Activated naive CD8-positive, alpha-beta T cell treated with anti-CD3 and anti-CD28 coated beads, Interleukin-2, amount 10 ng/mL, durations not matched to agents 7 days and 5 days (primary cell): ENCODE data around the gene LRCH4. TPM values are rescaled to one million over a fixed set of nuclear protein-coding genes. Genes with fewer than 3 reads are reported as not detected.
A peak's percentile ranks its signal among the peaks of the same experiment; 100 is the strongest.

Experiments
- ATAC-seq: fragments of 150-1000 bp; cut with Tn5 transposase; one replicate; pipeline ENCODE4 v1.10.0; 2021; ENCODE audit warnings: low read depth, moderate library complexity
- POLR2A ChIA-PET: fragments of 350-600 bp; sonication (Branson Sonifier 250); formaldehyde crosslinking; loops from one replicate; lab custom pipeline; 2021; ENCODE audit warnings: antibody characterized with exemption; lab: Charles Lee
- DNase-seq: peaks from one replicate; pipeline ENCODE4 v3.0.0; 2021
- H3K27ac Mint-ChIP-seq: one replicate; pipeline ENCODE4 v1.8.0; 2022; ENCODE audit warnings: mild to moderate bottlenecking, mixed read lengths
- H3K27me3 Mint-ChIP-seq: one replicate; pipeline ENCODE4 v1.8.0; 2022; ENCODE audit warnings: mild to moderate bottlenecking, moderate library complexity, mixed read lengths
- H3K36me3 Mint-ChIP-seq: one replicate; pipeline ENCODE4 v1.8.0; 2021; ENCODE audit warnings: mild to moderate bottlenecking, mixed read lengths
- H3K4me1 Mint-ChIP-seq: one replicate; pipeline ENCODE4 v1.8.0; 2021; ENCODE audit warnings: mixed read lengths
- H3K4me3 Mint-ChIP-seq: one replicate; pipeline ENCODE4 v1.8.0; 2022; ENCODE audit warnings: mild to moderate bottlenecking, moderate library complexity, mixed read lengths
- H3K9me3 Mint-ChIP-seq: one replicate; pipeline ENCODE4 v1.8.0; 2021; ENCODE audit warnings: mixed read lengths
- total RNA-seq, 2 experiments: library from RNA; stranded (reverse); gene quantifications; one replicate each; pipeline ENCODE4 v1.2.3, GENCODE V29; 2021

Gene LRCH4
- total RNA-seq, 2 experiments from 2014 or later: 239 to 258 TPM

DNA sequence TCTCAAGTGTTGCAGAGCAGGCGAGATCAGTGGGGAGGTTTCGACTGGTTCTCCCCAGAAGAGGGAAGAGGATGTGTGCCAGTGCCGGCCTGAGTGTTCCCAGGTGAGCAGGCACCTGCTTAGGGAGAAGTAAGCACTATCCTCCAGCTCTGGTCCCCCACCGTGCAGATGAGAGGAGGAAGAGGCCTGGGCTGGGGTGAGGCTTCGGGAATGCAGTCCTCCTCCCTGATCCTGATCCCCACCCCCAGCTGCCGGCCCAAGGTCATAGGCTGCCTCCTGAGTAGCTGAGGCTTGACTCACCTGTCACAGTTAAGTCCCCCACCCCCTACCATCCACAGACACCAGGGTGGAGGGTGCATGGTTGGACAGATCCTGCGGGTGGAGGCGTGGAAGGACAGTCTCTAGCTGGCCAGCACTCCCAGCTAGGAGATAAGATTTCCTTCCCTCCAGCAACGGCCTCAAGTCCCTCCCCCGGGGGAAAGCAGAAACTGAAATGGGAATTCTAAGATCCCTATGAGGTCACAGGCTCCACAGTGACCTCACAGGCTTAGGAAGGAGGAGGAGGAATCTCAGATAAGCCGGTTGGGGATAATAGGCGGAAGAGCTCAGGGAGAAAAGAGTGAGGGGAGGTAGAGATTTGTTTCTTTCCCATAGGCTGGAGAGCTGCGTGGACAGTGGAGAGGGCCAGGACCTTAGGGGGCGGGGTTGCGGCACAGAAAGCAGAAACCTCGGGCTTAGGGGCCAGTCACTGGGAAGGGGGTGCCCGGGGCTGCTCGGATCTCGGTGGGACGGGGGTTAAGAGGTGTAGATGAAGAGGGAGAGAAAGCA lies 1.0 kb downstream of the LRCH4 start:
- peaks cover 4% of the 10 kb centered on the region for H3K36me3 Mint-ChIP-seq
- peak overlapping the region; percentile 94 for H3K4me3 Mint-ChIP-seq
- peaks cover 27% of the 10 kb centered on the region for H3K4me1 Mint-ChIP-seq
- DNase-seq (peak; percentile 51), ATAC-seq (no peak)
- H3K27me3 Mint-ChIP-seq: peaks cover 6% of the 10 kb centered on the region
- POLR2A ChIA-PET: interaction anchor here (0.9 to 7.1 kb wide), 21 partner anchors 8 to 1176 kb away, joined by 3 to 89 read pairs (median 11); partner anchors contain the start of genes AGFG2, BUD31, GIGYF1 and GNB2
- H3K27ac Mint-ChIP-seq: peak overlapping the region; percentile 96
- H3K9me3 Mint-ChIP-seq: no peaks in the 10 kb centered on the region

DNA sequence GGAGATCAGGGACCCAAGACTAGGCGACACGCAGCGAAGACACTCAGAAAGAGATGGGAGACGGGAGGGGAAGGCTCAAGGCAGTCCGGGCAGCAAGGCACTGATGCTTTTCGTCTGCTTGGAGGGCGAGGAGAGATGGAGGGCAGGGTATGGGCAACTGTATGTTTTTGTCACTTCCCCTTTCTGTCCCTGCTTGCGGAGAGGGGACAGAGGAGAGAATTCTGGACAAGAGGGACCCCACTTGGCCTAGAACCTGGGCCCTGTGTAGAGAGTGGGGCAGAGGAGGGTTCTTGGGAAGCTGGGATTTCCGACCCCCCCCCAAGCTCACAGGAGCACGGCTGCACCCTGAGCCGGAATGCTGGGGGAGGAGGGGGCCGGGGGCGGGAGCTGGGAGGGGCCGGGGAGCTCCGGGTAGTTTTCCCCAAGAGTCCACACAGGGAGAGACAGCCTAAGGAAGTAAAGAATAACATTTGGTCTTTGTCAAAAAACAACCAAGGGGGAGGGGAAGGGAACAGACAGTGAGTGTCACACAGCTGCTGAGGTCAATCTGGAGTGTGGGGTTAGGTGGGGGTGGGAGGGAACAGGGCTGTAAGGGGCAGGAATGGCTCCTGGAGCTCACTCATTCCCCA lies 1.8 kb downstream of the LRCH4 start:
- Mint-ChIP-seq H3K27me3 (peaks cover under 1% of the 10 kb centered on the region), H3K4me1 (peaks cover 27% of the 10 kb centered on the region), H3K36me3 (peaks cover 4% of the 10 kb centered on the region), H3K27ac (peak overlapping the region; percentile 96), H3K9me3 (no peaks in the 10 kb centered on the region), H3K4me3 (peak overlapping the region; percentile 94)
- ATAC-seq (no peak), DNase-seq (no peak)
- POLR2A ChIA-PET: interaction anchor here (0.6 to 7.1 kb wide), 21 partner anchors 12 to 148 kb away, joined by 3 to 89 read pairs (median 5); partner anchors contain the start of genes AGFG2, GIGYF1, GNB2 and MOSPD3

DNA sequence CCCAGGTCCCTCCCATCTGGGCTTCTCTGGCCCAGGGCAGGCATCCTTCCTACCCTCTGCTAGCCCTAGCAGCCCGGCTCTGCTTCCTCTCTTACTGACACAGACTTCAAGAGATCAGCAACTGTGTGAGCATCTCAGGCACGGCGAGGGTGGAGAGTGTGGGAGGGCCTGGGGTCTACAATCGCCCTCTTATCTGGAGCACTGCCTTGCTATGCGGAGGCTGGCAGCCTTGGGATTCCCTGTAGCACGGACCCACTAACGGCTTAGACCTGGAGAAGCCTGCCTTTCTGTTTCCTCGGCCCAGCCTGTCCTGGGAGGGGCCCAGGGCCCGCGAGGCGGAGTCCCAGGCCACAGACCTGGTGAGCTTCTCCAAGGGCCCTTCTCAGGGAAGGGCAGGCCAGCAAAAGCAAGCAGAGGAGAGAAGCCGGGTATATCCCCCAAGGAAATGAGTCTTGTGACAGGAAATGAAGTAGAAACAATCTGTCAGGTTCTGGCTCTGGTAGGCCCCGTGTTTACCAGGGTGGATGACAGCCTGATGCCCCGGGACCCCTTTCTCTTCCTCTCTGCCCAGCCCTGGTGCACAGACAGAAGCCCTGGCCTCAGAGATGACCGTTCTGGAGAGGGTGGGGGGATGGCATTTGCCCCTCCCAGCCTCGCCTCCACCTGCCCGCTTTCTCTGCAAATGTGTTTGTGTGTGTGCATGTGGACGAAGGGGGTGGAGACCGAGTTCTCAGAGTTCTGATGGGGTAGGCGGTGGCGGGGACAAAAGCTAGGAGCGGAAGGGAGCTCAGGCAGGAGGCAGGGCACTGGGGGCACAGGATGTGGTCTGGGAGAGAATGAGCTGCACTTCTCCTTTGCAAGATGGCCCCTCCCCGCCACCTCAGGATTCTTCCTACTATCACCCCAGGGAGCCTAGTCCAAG lies 2.5 kb downstream of the LRCH4 start:
- Mint-ChIP-seq H3K36me3 (peaks cover 7% of the 10 kb centered on the region), H3K27ac (peak overlapping the region; percentile 96), H3K9me3 (no peaks in the 10 kb centered on the region), H3K4me3 (peak overlapping the region; percentile 94), H3K4me1 (peaks cover 24% of the 10 kb centered on the region), H3K27me3 (no peaks in the 10 kb centered on the region)
- ATAC-seq (peak; percentile 23), DNase-seq (peak; percentile 79)
- POLR2A ChIA-PET: interaction anchor here (0.5 to 7.1 kb wide), 21 partner anchors 11 to 284 kb away, joined by 3 to 89 read pairs (median 5); partner anchors contain the start of genes AGFG2, GIGYF1, GNB2 and MOSPD3

DNA sequence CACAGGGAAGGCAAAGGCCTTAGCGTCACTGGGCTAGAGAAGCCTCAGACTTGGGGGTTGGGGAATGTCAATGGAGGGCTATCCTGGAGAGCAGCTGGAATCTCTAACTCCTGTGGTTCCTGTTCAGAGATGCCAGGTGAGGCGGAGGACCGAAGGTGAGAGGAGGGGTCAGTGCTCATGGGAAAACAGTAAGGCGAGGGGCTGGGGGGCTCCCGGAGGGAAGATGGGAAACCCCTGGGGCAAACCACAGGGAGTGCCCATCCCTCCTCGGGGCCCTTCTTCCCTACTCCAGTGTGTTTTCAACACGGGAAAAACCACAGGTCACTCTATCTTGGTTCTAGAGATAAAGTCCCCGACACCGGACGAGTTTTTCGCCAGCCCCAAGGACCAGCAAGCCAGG lies 3.3 kb downstream of the LRCH4 start:
- H3K4me3 Mint-ChIP-seq: peak overlapping the region; percentile 94
- H3K9me3 Mint-ChIP-seq: no peaks in the 10 kb centered on the region
- peak overlapping the region; percentile 96 for H3K27ac Mint-ChIP-seq
- POLR2A ChIA-PET: interaction anchor here (0.5 to 7.1 kb wide), 10 partner anchors 11 to 284 kb away, joined by 3 to 89 read pairs (median 10); partner anchors contain the start of genes MEPCE, MOSPD3, PCOLCE and PPP1R35
- peaks cover 20% of the 10 kb centered on the region for H3K4me1 Mint-ChIP-seq
- H3K27me3 Mint-ChIP-seq: no peaks in the 10 kb centered on the region
- ATAC-seq: no peak
- peaks cover 7% of the 10 kb centered on the region for H3K36me3 Mint-ChIP-seq
- DNase-seq: no peak

DNA sequence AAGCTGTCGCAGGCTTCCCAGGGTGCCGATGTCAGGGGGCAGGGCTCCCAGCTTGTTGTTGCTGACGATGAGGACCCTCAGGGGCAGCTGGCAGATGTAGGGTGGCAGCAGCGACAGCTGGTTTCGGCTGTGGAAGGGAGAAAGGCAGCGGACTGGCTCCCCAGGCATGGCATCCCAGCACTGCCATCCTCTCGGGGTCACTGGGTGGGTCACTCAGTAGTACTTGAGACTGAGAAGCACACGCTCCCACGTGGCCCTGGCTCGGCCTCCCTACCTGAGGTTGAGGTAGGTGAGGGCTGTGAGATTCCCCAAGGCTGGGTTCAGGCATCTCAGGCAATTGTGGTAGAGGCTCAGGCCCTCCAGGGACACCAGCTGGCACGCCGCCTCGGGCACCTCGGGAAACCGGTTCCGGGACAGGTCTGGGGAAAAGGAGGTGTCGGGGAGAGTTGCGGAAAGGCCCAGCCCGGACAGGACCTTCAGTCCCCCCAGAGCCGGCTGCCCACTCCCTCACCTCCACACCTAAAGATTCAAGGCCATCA lies 3.8 kb downstream of the LRCH4 start:
- Mint-ChIP-seq H3K27me3 (no peaks in the 10 kb centered on the region), H3K36me3 (peaks cover 7% of the 10 kb centered on the region), H3K9me3 (no peaks in the 10 kb centered on the region), H3K4me3 (peak overlapping the region; percentile 94), H3K27ac (peak overlapping the region; percentile 96), H3K4me1 (peaks cover 19% of the 10 kb centered on the region)
- no peak for DNase-seq
- ATAC-seq: no peak
- POLR2A ChIA-PET: interaction anchor here (0.9 to 6.2 kb wide), 5 partner anchors 9 to 152 kb away, joined by 3 to 56 read pairs (median 4); partner anchors contain the start of genes MEPCE and PCOLCE

DNA sequence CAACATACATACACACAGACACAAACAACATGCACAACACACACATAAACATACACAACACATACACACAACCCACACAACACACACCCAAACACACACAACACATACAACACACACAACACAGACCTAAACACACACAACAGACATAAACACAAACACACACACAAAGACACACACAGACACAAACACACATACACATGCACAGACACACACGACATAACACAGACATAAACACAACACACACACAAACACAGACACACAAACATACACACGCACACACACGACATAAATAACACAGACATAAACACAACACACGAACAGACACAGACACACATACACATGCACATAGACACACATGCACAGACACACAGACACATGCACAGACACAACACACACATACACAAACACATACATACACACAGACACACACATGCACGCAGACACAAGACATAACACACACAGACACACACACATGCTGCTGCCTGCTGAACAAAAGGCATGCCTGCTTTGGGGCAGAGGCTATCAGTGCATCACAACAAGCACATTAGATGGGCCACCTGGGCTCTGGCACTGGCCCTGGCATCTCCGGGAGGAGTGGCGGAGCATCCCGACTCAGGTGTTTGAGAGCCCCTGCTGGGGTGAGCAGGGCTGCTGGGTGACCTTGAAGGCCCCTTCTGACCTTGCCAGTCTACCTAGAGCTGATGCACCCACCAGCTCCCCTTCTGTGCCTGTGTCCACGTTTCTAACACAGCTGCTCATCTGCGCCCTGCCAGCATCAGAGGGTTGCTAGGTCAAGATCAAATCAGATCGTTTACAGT lies 5.3 kb downstream of the LRCH4 start:
- H3K36me3 Mint-ChIP-seq: peaks cover 10% of the 10 kb centered on the region
- DNase-seq (no peak), ATAC-seq (no peak)
- H3K27ac Mint-ChIP-seq: no peak overlapping the region
- no peaks in the 10 kb centered on the region for H3K27me3 Mint-ChIP-seq
- H3K4me3 Mint-ChIP-seq: no peak overlapping the region
- no peaks in the 10 kb centered on the region for H3K9me3 Mint-ChIP-seq
- peaks cover 19% of the 10 kb centered on the region for H3K4me1 Mint-ChIP-seq
- POLR2A ChIA-PET: interaction anchor here (1.6 kb wide), 1 partner anchor 151 kb away, joined by 3 read pairs; the partner anchor contains the start of gene MEPCE

DNA sequence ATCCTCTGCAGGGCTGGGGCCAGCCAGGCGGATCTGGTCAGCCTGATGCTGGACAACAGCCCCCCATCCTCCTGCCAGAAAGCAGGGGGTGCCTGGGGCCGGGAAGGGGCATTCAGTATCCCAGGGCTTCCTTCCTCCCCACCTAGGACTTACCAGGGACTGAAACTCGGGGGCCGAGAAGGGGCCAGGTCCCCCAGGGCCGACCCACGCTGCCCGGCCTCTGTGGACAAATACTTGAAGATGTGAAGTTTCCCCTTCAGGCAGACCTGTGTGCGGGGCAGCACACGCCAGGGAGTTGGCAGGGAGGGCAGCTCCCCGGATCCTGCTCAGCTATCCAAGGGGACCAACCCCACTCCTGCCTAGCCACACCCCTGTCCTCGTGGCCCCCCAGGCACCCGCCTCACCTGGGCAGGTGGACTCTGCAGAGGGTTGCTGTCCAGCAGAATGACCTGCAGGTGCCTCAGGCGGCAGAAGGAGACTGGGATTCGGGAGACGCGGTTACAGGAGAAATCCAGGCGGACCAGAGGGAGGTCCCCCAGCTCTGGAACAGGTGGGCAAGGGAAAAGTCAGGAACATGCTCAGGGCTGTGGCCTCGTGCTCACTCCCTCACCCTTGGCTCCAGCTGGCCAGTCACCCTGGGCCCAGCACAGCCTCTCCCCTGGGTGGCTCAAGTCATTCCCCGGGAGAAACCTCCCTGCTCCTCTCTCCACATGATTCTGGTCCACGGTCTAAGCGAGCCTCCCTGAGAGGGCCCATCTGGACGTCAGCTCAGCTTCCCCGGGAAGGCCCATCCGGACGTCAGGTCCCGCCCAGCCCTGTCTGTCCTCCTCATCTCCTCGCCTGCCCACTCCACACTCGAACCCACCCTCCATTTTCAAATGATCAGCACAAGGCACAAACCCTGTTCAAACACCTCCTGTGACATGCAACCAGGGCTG lies 7.4 kb downstream of the LRCH4 start:
- no peaks in the 10 kb centered on the region for H3K9me3 Mint-ChIP-seq
- POLR2A ChIA-PET: interaction anchor here (1.2 kb wide), 1 partner anchor 128 kb away, joined by 3 read pairs; no protein-coding TSS in a partner anchor
- DNase-seq: no peak
- no peaks in the 10 kb centered on the region for H3K27me3 Mint-ChIP-seq
- peaks cover 7% of the 10 kb centered on the region for H3K4me1 Mint-ChIP-seq
- H3K27ac Mint-ChIP-seq: peak overlapping the region; percentile 51
- peaks cover 8% of the 10 kb centered on the region for H3K36me3 Mint-ChIP-seq
- H3K4me3 Mint-ChIP-seq: no peak overlapping the region
- no peak for ATAC-seq

DNA sequence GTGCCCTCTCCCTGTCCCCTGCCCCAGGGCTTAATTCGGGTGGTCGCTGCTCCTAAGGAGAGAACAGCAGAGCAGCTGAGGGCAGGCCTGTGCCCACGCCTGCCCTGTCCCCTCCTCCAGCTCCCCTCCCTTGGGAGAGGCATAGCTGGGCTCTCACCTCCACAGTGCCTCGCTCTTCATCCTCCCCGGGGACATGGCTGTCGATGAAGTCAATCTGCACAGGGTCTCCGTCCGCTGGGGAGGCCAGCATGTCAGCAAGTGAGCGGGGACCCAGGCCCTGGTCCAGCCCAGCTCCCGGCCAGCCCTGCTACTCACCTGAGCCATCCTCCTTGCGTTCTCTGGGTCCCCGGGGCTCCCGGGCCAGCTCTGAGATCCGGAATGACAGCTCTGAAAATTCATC lies 8.4 kb downstream of the LRCH4 start:
- ATAC-seq: no peak
- Mint-ChIP-seq H3K9me3 (no peaks in the 10 kb centered on the region), H3K27ac (no peak overlapping the region), H3K4me3 (no peak overlapping the region), H3K4me1 (peaks cover 2% of the 10 kb centered on the region), H3K27me3 (no peaks in the 10 kb centered on the region), H3K36me3 (peaks cover 8% of the 10 kb centered on the region)
- POLR2A ChIA-PET: interaction anchor here (1.2 to 2.1 kb wide), 2 partner anchors 8 to 127 kb away, joined by 3 to 8 read pairs; partner anchors contain the start of genes FBXO24 and LRCH4
- no peak for DNase-seq

DNA sequence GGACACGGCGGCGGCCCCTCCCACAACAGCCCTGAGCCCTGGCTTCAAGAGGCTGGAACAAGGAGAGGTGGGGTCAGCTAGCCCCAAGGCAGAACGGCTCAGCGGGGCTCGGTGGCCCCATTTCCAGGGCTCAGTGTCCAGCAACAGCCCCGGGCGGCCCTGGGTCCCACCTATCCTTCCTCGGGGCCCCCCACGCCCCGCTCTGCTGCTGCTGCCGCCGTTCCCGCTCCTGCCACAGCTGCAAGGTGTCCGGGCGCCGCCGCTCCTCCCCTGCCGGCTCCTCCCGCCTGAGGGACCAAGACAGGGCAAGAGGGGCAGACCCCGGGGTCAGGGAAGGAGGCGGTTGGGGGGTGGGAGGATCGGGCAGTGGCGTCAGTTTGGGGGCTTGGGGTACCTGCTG lies 8.8 kb downstream of the LRCH4 start:
- DNase-seq (no peak), ATAC-seq (no peak)
- Mint-ChIP-seq H3K4me3 (no peak overlapping the region), H3K9me3 (no peaks in the 10 kb centered on the region), H3K4me1 (peaks cover under 1% of the 10 kb centered on the region), H3K36me3 (peaks cover 9% of the 10 kb centered on the region), H3K27me3 (no peaks in the 10 kb centered on the region), H3K27ac (no peak overlapping the region)
- POLR2A ChIA-PET: interaction anchor here (2.1 kb wide), 1 partner anchor 9 kb away, joined by 8 read pairs; the partner anchor contains the start of genes FBXO24 and LRCH4

DNA sequence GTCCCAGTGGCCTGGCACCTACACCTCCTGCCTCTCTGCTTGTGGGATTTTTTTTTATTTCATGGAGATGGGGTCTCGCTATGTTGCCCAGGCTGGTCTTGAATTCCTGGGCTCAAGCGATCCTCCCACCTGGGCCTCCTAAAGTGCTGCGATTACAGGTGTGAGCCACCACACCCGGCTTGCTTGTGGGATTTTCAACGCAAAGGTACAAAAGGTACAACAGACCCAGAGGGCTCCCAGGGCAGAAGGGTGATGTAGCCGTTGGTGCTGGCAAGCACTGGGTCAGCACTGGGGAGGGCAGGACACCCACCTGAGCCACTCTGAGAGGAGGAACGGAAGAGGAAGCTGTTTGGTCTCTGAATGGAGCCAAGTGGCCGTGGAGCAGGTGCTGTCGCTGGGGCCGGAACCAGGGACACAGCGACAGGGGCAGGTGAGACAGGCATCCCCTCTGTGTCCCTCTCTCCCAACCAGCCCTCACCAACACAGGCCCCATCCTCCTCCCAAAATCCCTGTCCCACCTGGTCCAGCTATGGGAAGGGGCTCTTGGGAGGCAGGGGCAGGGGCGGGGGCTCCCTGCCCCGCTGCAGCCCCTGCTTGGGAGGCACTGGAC lies 9.4 kb downstream of the LRCH4 start:
- Mint-ChIP-seq H3K9me3 (no peaks in the 10 kb centered on the region), H3K4me1 (peaks cover 5% of the 10 kb centered on the region), H3K4me3 (no peak overlapping the region), H3K27me3 (no peaks in the 10 kb centered on the region), H3K27ac (peak overlapping the region; percentile 24), H3K36me3 (peaks cover 12% of the 10 kb centered on the region)
- DNase-seq (no peak), ATAC-seq (no peak)
- POLR2A ChIA-PET: interaction anchor here (2.1 kb wide), 1 partner anchor 9 kb away, joined by 8 read pairs; the partner anchor contains the start of genes FBXO24 and LRCH4
